K562 (cell line): ENCODE results near the gene SHF. TPM values are rescaled to one million over a fixed set of nuclear protein-coding genes. Genes with fewer than 3 reads are reported as not detected.
A peak's percentile ranks its signal among the peaks of the same experiment; 100 is the strongest.

Source experiments
- AFF4 ChIP-seq: sonication (generic); formaldehyde crosslinking; IDR thresholded peaks from 2 replicates; pipeline ENCODE4 v1.8.0; 2023; ENCODE audit warnings: mild to moderate bottlenecking, missing genetic modification reagents
- CC2D1A ChIP-seq: fragments of 450-650 bp; IDR thresholded peaks from 2 replicates; pipeline ENCODE4 v1.6.1; 2017; ENCODE audit warnings: mild to moderate bottlenecking
- CREB3L1 ChIP-seq: fragments of 450-650 bp; IDR thresholded peaks from 2 replicates; pipeline ENCODE4 v1.6.1; 2014; ENCODE audit warnings: low read depth, mild to moderate bottlenecking, moderate library complexity, borderline replicate concordance
- EHMT2 ChIP-seq: fragments of 450-650 bp; IDR thresholded peaks from 2 replicates; pipeline ENCODE4 v1.6.1; 2018; ENCODE audit warnings: antibody characterized with exemption
- GABPA ChIP-seq: fragments of 200-800 bp; sonication (Bioruptor generic); conservative IDR thresholded peaks from 2 replicates; pipeline ENCODE4 v1.6.1; 2016; ENCODE audit warnings: low read depth, missing genetic modification characterization, missing compliant biosample characterization
- MAFF ChIP-seq: IDR thresholded peaks from 2 replicates; pipeline ENCODE4 v1.6.1; 2012; ENCODE audit warnings: low read length, improper control_type of control experiment
- PHF21A ChIP-seq: fragments of 450-650 bp; IDR thresholded peaks from 2 replicates; pipeline ENCODE4 v1.6.1; 2017; ENCODE audit warnings: low read depth, borderline replicate concordance
- SMARCB1 ChIP-seq: IDR thresholded peaks from 2 replicates; pipeline ENCODE4 v1.6.1; 2011; ENCODE audit warnings: improper control_type of control experiment, low read depth; ENCODE audit not compliant: insufficient read length
- ZKSCAN8 ChIP-seq: fragments of 200-800 bp; sonication (Bioruptor generic); IDR thresholded peaks from 2 replicates; pipeline ENCODE4 v1.6.1; 2016; ENCODE audit warnings: missing genetic modification characterization, missing compliant biosample characterization
- ZNF75A ChIP-seq: fragments of 450-650 bp; formaldehyde crosslinking; IDR thresholded peaks from 2 replicates; pipeline ENCODE4 v1.4.0; 2020; ENCODE audit warnings: mild to moderate bottlenecking
- polyA plus RNA-seq, 8 experiments: library from polyadenylated mRNA; depleted of rRNA in 4 of 8; stranded (reverse) in 5 of 8; unstranded in 3 of 8; fragments of >200 nt; fragmentation: Nextera tagmentation in 2 of 8; fragmentation: Illumina TruSeq in 1 of 8; extraction: Ambion mirVana in 2 of 8; extraction: Trizol in 1 of 8; gene quantifications; 2 replicates each; pipeline versions ENCODE4 v1.2.1 to v1.2.3, GENCODE V29; 2011 to 2014; ENCODE audit warnings: inconsistent platforms in 1 of 8, missing spikeins in 1 of 8
- total RNA-seq, 7 experiments: library from RNA; depleted of rRNA in 6 of 7; stranded (reverse); fragments of >200 nt in 6 of 7; fragmentation: Illumina TruSeq in 2 of 7; extraction: Trizol in 2 of 7; gene quantifications; 2 replicates each; pipeline versions ENCODE4 v1.2.1 to v1.2.3, GENCODE V29; 2011 to 2021; ENCODE audit warnings: low replicate concordance in 1 of 7
- TF ChIP-seq, protein P1 (sequence below): fragments of 200-400 bp; formaldehyde crosslinking; IDR thresholded peaks from 2 replicates; pipeline ENCODE4 v1.6.1; 2017; ENCODE audit warnings: mild to moderate bottlenecking, low read depth, low read length, moderate library complexity
- TF ChIP-seq, protein P2 (sequence below): fragments of 250-450 bp; sonication (Bioruptor Pico); IDR thresholded peaks from 2 replicates; pipeline ENCODE4 v1.4.0; 2020; ENCODE audit warnings: borderline replicate concordance
- TF ChIP-seq, protein P3 (sequence below): fragments of 450-650 bp; IDR thresholded peaks from 2 replicates; pipeline ENCODE4 v1.6.1; 2017; ENCODE audit warnings: antibody characterized with exemption, mild to moderate bottlenecking

Gene SHF
- total and polyA plus RNA-seq, 9 of the 15 experiments (the other 6 are each of a cell fraction or from before 2014, with no cell fraction given) = 0.51 to 2.2 (median 0.85) TPM; not detected in 2

GRCh38 chr15:45198337-45199135, 10.8 kb upstream of the SHF start (continued):
- TF ChIP-seq, protein P1, sequence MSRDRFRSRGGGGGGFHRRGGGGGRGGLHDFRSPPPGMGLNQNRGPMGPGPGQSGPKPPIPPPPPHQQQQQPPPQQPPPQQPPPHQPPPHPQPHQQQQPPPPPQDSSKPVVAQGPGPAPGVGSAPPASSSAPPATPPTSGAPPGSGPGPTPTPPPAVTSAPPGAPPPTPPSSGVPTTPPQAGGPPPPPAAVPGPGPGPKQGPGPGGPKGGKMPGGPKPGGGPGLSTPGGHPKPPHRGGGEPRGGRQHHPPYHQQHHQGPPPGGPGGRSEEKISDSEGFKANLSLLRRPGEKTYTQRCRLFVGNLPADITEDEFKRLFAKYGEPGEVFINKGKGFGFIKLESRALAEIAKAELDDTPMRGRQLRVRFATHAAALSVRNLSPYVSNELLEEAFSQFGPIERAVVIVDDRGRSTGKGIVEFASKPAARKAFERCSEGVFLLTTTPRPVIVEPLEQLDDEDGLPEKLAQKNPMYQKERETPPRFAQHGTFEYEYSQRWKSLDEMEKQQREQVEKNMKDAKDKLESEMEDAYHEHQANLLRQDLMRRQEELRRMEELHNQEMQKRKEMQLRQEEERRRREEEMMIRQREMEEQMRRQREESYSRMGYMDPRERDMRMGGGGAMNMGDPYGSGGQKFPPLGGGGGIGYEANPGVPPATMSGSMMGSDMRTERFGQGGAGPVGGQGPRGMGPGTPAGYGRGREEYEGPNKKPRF = no peak
- TF ChIP-seq ZKSCAN8 (CRISPR knock-in tag) (no peak), EHMT2 (no peak), AFF4 (CRISPR knock-in tag) (0 out of 2 replicates have a peak, but pooled peaks have one; percentile 58), CREB3L1 (peak; percentile 80), CC2D1A (peak; percentile 56), SMARCB1 (no peak), PHF21A (no peak), MAFF (no peak), GABPA (peak; percentile 33), ZNF75A (CRISPR knock-in tag) (no peak)
- TF ChIP-seq, protein P2, sequence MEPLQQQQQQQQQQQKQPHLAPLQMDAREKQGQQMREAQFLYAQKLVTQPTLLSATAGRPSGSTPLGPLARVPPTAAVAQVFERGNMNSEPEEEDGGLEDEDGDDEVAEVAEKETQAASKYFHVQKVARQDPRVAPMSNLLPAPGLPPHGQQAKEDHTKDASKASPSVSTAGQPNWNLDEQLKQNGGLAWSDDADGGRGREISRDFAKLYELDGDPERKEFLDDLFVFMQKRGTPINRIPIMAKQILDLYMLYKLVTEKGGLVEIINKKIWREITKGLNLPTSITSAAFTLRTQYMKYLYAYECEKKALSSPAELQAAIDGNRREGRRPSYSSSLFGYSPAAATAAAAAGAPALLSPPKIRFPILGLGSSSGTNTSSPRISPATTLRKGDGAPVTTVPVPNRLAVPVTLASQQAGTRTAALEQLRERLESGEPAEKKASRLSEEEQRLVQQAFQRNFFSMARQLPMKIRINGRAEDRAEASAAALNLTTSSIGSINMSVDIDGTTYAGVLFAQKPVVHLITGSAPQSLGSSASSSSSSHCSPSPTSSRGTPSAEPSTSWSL (CRISPR knock-in tag) = no peak
- TF ChIP-seq, protein P3, sequence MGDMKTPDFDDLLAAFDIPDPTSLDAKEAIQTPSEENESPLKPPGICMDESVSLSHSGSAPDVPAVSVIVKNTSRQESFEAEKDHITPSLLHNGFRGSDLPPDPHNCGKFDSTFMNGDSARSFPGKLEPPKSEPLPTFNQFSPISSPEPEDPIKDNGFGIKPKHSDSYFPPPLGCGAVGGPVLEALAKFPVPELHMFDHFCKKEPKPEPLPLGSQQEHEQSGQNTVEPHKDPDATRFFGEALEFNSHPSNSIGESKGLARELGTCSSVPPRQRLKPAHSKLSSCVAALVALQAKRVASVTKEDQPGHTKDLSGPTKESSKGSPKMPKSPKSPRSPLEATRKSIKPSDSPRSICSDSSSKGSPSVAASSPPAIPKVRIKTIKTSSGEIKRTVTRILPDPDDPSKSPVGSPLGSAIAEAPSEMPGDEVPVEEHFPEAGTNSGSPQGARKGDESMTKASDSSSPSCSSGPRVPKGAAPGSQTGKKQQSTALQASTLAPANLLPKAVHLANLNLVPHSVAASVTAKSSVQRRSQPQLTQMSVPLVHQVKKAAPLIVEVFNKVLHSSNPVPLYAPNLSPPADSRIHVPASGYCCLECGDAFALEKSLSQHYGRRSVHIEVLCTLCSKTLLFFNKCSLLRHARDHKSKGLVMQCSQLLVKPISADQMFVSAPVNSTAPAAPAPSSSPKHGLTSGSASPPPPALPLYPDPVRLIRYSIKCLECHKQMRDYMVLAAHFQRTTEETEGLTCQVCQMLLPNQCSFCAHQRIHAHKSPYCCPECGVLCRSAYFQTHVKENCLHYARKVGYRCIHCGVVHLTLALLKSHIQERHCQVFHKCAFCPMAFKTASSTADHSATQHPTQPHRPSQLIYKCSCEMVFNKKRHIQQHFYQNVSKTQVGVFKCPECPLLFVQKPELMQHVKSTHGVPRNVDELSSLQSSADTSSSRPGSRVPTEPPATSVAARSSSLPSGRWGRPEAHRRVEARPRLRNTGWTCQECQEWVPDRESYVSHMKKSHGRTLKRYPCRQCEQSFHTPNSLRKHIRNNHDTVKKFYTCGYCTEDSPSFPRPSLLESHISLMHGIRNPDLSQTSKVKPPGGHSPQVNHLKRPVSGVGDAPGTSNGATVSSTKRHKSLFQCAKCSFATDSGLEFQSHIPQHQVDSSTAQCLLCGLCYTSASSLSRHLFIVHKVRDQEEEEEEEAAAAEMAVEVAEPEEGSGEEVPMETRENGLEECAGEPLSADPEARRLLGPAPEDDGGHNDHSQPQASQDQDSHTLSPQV = peak; percentile 92
